ENCODE data around the gene FAM216A.

DNA sequence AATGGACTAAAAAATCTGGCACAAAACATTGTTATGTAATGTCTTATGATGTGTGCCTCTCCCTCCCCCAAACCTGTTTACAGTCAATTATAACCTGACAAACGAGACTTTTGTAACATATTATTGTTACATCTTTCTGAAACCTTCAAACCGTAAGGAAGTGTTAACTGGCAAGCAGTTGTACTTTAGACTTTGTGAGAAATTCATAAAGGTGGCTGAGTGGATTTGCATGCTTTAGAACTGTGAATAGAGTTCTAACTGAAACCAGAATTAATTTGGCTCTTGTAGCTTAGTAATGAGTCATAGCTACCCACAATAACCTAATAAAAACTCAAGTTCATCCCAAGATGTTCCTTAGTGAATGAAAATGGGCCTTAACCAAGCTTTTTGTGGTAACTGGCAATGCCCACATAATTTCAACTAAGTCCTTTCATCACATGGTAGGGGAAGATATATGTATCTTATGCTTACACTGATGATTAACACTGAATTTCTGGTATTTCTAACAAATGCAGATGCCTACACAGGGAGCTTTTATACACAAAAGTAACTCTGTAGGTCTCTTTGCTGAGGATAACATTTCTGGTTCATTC lies 63.2 kb downstream of the FAM216A start:
- TF ChIP-seq EP300 (IDR thresholded peaks at IDR 0.05) = no peak
- TF ChIP-seq, protein P1, sequence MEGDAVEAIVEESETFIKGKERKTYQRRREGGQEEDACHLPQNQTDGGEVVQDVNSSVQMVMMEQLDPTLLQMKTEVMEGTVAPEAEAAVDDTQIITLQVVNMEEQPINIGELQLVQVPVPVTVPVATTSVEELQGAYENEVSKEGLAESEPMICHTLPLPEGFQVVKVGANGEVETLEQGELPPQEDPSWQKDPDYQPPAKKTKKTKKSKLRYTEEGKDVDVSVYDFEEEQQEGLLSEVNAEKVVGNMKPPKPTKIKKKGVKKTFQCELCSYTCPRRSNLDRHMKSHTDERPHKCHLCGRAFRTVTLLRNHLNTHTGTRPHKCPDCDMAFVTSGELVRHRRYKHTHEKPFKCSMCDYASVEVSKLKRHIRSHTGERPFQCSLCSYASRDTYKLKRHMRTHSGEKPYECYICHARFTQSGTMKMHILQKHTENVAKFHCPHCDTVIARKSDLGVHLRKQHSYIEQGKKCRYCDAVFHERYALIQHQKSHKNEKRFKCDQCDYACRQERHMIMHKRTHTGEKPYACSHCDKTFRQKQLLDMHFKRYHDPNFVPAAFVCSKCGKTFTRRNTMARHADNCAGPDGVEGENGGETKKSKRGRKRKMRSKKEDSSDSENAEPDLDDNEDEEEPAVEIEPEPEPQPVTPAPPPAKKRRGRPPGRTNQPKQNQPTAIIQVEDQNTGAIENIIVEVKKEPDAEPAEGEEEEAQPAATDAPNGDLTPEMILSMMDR (IDR thresholded peaks at IDR 0.05) = no peak
- TF ChIP-seq POLR2A (IDR thresholded peaks at IDR 0.05) = no peak
